Medulla oblongata (tissue), 1 donor: ENCODE measurements around the gene CABP7.
A peak's percentile ranks its signal among the peaks of the same experiment; 100 is the strongest.

Source experiments
- DNase-seq: peaks from one replicate; pipeline ENCODE4 v3.0.0-alpha.2; 2015; ENCODE audit errors: extremely low spot score

The CABP7 gene

GRCh38 chr22:29719899-29720645 lies at the start of gene CABP7:
Gene CABP7, plus strand, starts transcription at chr22:29720003. Its CDS starts 422 bp downstream, at chr22:29720425.
- DNase-seq, result no peak

GRCh38 chr22:29670626-29671025 lies 49.2 kb upstream of the CABP7 start:
- DNase-seq, result peak; percentile 37

DNA sequence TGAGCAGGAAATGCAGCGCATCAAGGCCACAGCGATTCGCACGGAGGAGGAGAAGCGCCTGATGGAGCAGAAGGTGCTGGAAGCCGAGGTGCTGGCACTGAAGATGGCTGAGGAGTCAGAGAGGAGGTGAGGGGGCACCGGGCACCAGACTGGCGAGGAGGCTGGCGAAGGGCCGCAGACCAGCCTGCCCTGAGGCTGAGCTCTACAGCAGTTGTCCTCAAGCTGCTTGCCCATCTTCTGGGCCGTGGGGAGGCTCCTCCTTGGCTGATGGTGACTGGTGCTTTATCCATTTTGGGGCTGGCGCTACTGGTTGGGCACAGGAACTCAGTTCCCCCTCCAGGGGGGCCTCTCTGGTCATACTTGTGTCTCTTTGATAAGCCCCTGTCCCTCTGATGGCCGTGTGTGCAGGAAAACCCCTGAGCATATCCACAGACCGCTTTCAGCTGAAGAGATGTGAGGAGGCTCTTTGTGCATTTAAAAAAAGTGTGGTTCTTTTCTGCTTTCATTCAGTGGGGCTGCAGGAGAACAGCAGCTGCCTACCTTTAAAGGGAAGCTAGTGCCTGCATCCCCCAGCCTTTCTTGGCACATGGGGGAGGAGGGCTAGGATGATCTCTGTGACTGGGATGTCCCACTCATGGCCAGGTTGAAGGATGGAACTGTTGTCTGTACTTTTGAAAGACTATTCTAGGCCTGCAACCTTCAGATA lies 46.3 kb upstream of the CABP7 start:
- no peak for DNase-seq

GRCh38 chr22:29674121-29674520 lies 45.7 kb upstream of the CABP7 start:
- no peak for DNase-seq

DNA sequence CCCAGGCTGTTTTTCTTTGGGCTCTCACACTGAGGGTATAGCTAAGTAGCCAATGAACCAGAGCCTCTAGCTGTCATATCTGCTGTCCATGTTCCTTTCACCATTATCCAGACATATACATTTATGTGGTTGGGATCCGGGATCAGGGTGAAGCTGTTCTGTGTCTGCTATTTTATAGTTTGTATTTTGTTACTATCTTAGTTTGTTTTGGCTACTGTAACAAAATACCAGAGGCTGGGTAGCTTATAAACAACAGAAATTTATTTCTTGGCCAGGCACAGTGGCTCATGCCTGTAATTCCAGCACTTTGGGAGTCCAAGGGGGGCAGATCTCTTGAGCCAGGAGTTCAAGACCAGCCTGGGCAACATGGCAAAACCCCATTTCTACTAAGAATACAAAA lies 40.5 kb upstream of the CABP7 start:
- no peak for DNase-seq

GRCh38 chr22:29683536-29683935 lies 36.3 kb upstream of the CABP7 start:
- no peak for DNase-seq

GRCh38 chr22:29684244-29684643 lies 35.6 kb upstream of the CABP7 start:
- no peak for DNase-seq

GRCh38 chr22:29689206-29689879 lies 30.5 kb upstream of the CABP7 start:
- DNase-seq, result no peak

GRCh38 chr22:29689880-29690213 lies 30.0 kb upstream of the CABP7 start:
- peak; percentile 81 for DNase-seq

- DNase-seq, result no peak
Measured at GRCh38 chr22:29690476-29690875, 29.3 kb upstream of the CABP7 start.

GRCh38 chr22:29691636-29692326 lies 28.0 kb upstream of the CABP7 start:
- DNase-seq, result no peak

DNA sequence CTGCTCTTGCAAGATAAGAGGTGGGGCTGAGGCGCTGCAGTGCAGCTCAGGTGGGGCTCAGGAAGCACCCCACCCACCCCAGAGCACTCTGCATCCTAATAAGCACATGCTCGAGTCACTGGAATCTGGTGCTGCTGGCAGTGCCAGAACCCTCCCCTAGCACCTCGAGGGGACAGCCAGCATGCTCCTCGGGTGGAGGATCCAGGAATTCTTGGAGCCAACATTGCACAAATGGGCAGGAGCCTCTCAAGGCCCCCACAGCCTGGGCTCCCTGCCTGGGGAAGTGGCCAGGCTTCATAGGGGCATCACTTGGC lies 27.5 kb upstream of the CABP7 start:
- DNase-seq, result no peak

GRCh38 chr22:29693161-29693560 lies 26.6 kb upstream of the CABP7 start:
- DNase-seq, result no peak

DNA sequence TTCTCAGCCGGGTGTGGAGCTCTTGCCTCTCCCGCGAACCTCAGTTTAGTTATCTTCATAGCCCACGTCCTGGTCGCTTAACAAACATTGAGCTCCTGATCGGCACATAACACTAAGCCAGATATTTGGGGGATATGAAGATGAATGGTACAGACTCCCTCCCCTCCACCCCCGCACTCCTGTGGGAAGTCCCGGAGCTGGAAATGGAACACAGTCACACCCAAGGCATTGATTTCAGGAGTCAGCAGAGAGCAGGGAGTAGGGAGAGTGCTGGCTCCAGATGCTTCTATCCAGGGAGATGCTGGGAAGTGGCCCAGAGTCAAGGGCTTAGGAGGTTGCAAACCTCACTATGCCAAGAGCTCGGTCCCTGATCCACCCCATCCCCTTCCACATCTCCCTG lies 26.1 kb upstream of the CABP7 start:
- DNase-seq, result no peak

- peak; percentile 53 for DNase-seq
Measured at GRCh38 chr22:29695129-29695926, 24.5 kb upstream of the CABP7 start.

GRCh38 chr22:29697853-29698598 lies 21.8 kb upstream of the CABP7 start:
- DNase-seq, result no peak

GRCh38 chr22:29700206-29700899 lies 19.4 kb upstream of the CABP7 start:
- peak; percentile 39 for DNase-seq

- DNase-seq, result no peak
Measured at GRCh38 chr22:29700900-29701154, 19.0 kb upstream of the CABP7 start.

DNA sequence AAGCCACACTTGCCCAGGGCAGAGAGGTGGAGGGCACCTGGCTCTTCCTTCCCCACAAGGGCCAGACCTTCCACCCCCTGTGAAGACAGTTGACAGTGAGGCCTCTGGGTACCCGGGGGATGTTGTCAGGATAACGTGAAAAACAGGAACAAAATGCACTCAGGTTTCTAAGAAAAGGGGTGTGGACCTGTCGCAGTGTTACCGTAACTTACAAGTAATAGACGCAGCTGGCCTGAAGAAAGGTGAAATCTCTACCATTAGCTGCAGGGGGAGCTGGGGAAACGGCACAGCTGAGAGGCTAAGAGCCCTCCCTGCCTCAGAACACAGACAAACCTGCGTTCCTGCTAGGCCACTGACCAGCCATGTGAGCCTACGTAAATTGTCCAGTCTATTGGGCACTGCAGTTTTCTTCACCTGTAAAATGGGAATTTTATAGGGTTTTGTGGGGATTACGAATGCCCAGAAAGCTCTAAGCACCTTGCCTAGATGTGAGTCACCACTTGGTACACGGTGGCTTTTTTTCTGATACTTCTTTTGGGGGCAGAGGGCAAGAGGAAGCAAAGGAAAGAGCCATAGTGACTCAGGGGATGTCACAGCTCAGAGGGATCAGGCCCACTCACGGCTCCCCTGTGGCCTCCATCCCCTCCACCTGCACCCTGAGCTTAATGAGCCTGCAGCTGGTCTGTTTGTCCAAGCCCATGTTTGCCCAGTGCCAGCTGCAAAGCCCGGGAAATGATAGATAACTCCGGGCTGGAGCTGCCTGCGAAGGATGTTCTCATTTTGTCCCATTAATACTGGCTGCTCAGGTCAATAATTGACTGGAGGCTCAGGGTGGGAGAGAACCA lies 18.4 kb upstream of the CABP7 start:
- no peak for DNase-seq
